K562 (cell line): ENCODE measurements around the gene ESPL1. TPM values are rescaled to one million over a fixed set of nuclear protein-coding genes. Genes with fewer than 3 reads are reported as not detected.

Source experiments
- ATAC-seq: fragments of 200-7000 bp; cut with Tn5 transposase; 3 replicates; pipeline ENCODE4 v1.9.1; 2020; ENCODE audit warnings: moderate library complexity
- BruUV-seq: library from RNA; stranded (reverse); fragments of 400-500 nt; replicated peaks from 2 replicates; lab custom pipeline; 2021; lab: Mats Ljungman, UMichigan
- CTCF ChIA-PET: fragments of 300-600 bp; formaldehyde crosslinking; extraction: SDS; loops from one replicate; lab custom pipeline; 2021; ENCODE audit warnings: low intra/inter-chr PET ratio; lab: Yijun Ruan, JAX
- POLR2A ChIA-PET: fragments of 300-600, 350-650 bp; sonication (Branson Sonifier 250); formaldehyde crosslinking; extraction: SDS; loops from one replicate; lab custom pipeline; 2021; ENCODE audit warnings: antibody characterized with exemption, inconsistent platforms; lab: Yijun Ruan, JAX
- DNase-seq, 4 experiments: peaks; one replicate each; pipeline versions ENCODE4 v3.0.0 to v3.0.0-alpha.2; 2011 to 2018; ENCODE audit warnings: low spot score in 3 of 4, mixed read lengths in 3 of 4; ENCODE audit errors: extremely low read depth in 1 of 4
- FAIRE-seq: peaks from 2 replicates; lab custom pipeline; 2011; peaks lifted over from hg19 to GRCh38; lab: Jason Lieb, UNC
- H2AFZ ChIP-seq: 2 replicates; pipeline ENCODE4 v1.6.0; 2011; ENCODE audit warnings: low read depth, low read length, control low read depth, inconsistent platforms
- H3K27ac ChIP-seq: fragments of 200-600 bp; 3 replicates; pipeline ENCODE4 v1.8.0; 2011; ENCODE audit warnings: low read depth, mild to moderate bottlenecking, control low read depth, inconsistent platforms, low read length, moderate library complexity, mixed read lengths; ENCODE audit errors: extremely low read depth
- H3K27me3 ChIP-seq, 2 experiments: fragments of 300-600 bp in 1 of 2; 2 replicates in 1 of 2; 3 replicates in 1 of 2; pipeline versions ENCODE4 v1.6.0 to v1.8.0; 2011; ENCODE audit warnings: inconsistent platforms in 2 of 2, low read length in 2 of 2, mild to moderate bottlenecking in 1 of 2, mixed read lengths in 1 of 2, moderate library complexity in 1 of 2; ENCODE audit not compliant: control insufficient read depth in 2 of 2, insufficient read depth in 2 of 2
- H3K36me3 ChIP-seq: fragments of 300-600 bp; 3 replicates; pipeline ENCODE4 v1.8.0; 2011; ENCODE audit warnings: mild to moderate bottlenecking, low read length, inconsistent platforms; ENCODE audit not compliant: control insufficient read depth, insufficient read depth
- H3K4me1 ChIP-seq, 2 experiments: fragments of 200-600 bp in 1 of 2; replicated peaks in 1 of 2; 2 replicates in 1 of 2; 3 replicates in 1 of 2; pipeline versions ENCODE4 v1.5.1 to v1.8.0; 2011; ENCODE audit warnings: inconsistent platforms in 2 of 2, low read length in 2 of 2, mild to moderate bottlenecking in 1 of 2, mixed read lengths in 1 of 2, moderate library complexity in 1 of 2; ENCODE audit not compliant: control insufficient read depth in 2 of 2, insufficient read depth in 2 of 2
- H3K4me2 ChIP-seq: 2 replicates; pipeline ENCODE4 v1.6.1; 2011; ENCODE audit warnings: low read length, control low read depth, inconsistent platforms, mixed read lengths; ENCODE audit not compliant: insufficient read depth
- H3K4me3 ChIP-seq: fragments of 200-600 bp; sonication (generic), shearing (Covaris generic); 2 replicates; pipeline ENCODE4 v1.5.1; 2016; ENCODE audit warnings: control low read depth, inconsistent platforms
- H3K79me2 ChIP-seq: fragments of 200-600 bp; 3 replicates; pipeline ENCODE4 v1.8.0; 2011; ENCODE audit warnings: low read length, inconsistent platforms; ENCODE audit not compliant: control insufficient read depth, insufficient read depth
- H3K9ac ChIP-seq, 2 experiments: 2 replicates each; pipeline versions ENCODE4 v1.6.0 to v1.6.1; 2011; ENCODE audit warnings: low read depth in 2 of 2, low read length in 2 of 2, control low read depth in 1 of 2, inconsistent platforms in 1 of 2, mild to moderate bottlenecking in 1 of 2, mixed read lengths in 1 of 2; ENCODE audit not compliant: insufficient read depth in 1 of 2
- H3K9me1 ChIP-seq: one replicate; pipeline ENCODE4 v1.6.0; 2011; ENCODE audit warnings: inconsistent platforms, mild to moderate bottlenecking, low read length, moderate library complexity; ENCODE audit not compliant: control insufficient read depth, insufficient read depth
- H3K9me3 ChIP-seq: replicated peaks from 2 replicates; pipeline ENCODE4 v1.5.1; 2011; ENCODE audit warnings: low read depth, low read length, inconsistent platforms; ENCODE audit not compliant: control insufficient read depth, insufficient read depth
- H4K20me1 ChIP-seq: replicated peaks from 2 replicates; pipeline ENCODE4 v1.6.1; 2011; ENCODE audit warnings: low read length, inconsistent platforms, mixed read lengths; ENCODE audit not compliant: control insufficient read depth, insufficient read depth
- EGR1 ChIP-seq: fragments of 450-650 bp; conservative IDR thresholded peaks from 2 replicates; pipeline ENCODE4 v1.6.1; 2017; ENCODE audit warnings: mild to moderate bottlenecking
- NFE2 ChIP-seq: IDR thresholded peaks from 2 replicates; pipeline ENCODE4 v1.6.1; 2014; ENCODE audit warnings: antibody characterized with exemption, low read depth
- ZC3H11A ChIP-seq: IDR thresholded peaks from 2 replicates; pipeline ENCODE4 v1.6.1; 2012; ENCODE audit warnings: low read depth, low read length, improper control_type of control experiment
- ZNF316 ChIP-seq: fragments of 450-650 bp; IDR thresholded peaks from 2 replicates; pipeline ENCODE4 v1.6.1; 2016
- ZNF384 ChIP-seq: IDR thresholded peaks from 2 replicates; pipeline ENCODE4 v1.6.1; 2012; ENCODE audit warnings: low read depth, low read length, improper control_type of control experiment
- ZNF644 ChIP-seq: fragments of 200-800 bp; sonication (Bioruptor generic); IDR thresholded peaks from 2 replicates; pipeline ENCODE4 v1.6.1; 2016; ENCODE audit warnings: low read depth, missing genetic modification characterization, missing compliant biosample characterization
- WGBS: fragments of 100-300 bp; shearing (Covaris generic); methylation state at CpG from one replicate; pipeline ENCODE4 v1.1.6; 2016; ENCODE audit warnings: low coverage, mixed read lengths; ENCODE audit not compliant: insufficient coverage; ENCODE audit errors: missing lambda C conversion rate; 5-methylcytosine and 5-hydroxymethylcytosine counted together
- in situ Hi-C: fragments of 300-500 bp; cut with MboI; formaldehyde crosslinking; loops from 4 replicates; pipeline ENCODE4 v1.15.0; 2018; ENCODE audit warnings: inconsistent platforms, mixed read lengths
- intact Hi-C: fragments of 100-400 bp; cut with micrococcal nuclease; formaldehyde crosslinking; loops from 2 replicates; pipeline ENCODE4 v1.14.2; 2022
- polyA plus RNA-seq, 8 experiments: library from polyadenylated mRNA; depleted of rRNA in 4 of 8; stranded (reverse) in 5 of 8; unstranded in 3 of 8; fragments of >200 nt; fragmentation: Nextera tagmentation in 2 of 8; fragmentation: Illumina TruSeq in 1 of 8; extraction: Ambion mirVana in 2 of 8; extraction: Trizol in 1 of 8; gene quantifications; 2 replicates each; pipeline versions ENCODE4 v1.2.1 to v1.2.3, GENCODE V29; 2011 to 2014; ENCODE audit warnings: inconsistent platforms in 1 of 8, missing spikeins in 1 of 8
- total RNA-seq, 7 experiments: library from RNA; depleted of rRNA in 6 of 7; stranded (reverse); fragments of >200 nt in 6 of 7; fragmentation: Illumina TruSeq in 2 of 7; extraction: Trizol in 2 of 7; gene quantifications; 2 replicates each; pipeline versions ENCODE4 v1.2.1 to v1.2.3, GENCODE V29; 2011 to 2021; ENCODE audit warnings: low replicate concordance in 1 of 7
- TF ChIP-seq, protein P1 (sequence below): IDR thresholded peaks from 2 replicates; pipeline ENCODE4 v1.6.1; 2012; ENCODE audit warnings: low read depth, low read length, improper control_type of control experiment, borderline replicate concordance

The ESPL1 gene
- total and polyA plus RNA-seq, 9 of the 15 experiments (the other 6 are each of a cell fraction or from before 2014, with no cell fraction given), result 1.2 to 55.0 (median 18.7) TPM

DNA sequence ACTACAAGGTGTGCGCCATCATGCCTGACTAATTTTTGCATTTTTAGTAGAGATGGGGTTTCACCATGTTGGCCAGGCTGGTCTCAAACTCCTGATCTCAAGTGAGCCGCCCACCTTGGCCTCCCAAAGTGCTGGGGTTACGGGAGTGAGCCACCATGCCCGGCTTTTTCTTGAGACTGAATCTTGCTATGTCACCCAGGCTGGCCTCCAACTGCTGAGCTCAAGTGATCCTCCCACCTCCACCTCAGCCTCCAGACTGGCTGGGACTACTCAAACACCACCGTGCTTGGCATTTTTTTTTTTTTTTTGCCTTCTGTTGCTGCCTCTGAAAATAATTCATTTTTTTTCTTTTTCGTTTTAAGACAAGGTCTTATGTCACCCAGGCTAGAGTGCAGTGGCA, 8.2 kb upstream of the ESPL1 start:
- ATAC-seq, result peak; percentile 66
- H3K79me2 ChIP-seq, result peaks cover 1% of the 10 kb centered on the region; the same call in 1 of the 3 replicates
- H3K9me1 ChIP-seq, result no peaks in the 10 kb centered on the region
- peak in 1 of 4 experiments; percentile 50 for DNase-seq
- no TSS peak for BruUV-seq
- H3K27me3 ChIP-seq, result no peaks in the 10 kb centered on the region
- no peak overlapping the region for H3K4me2 ChIP-seq
- peaks cover 13 to 17% of the 10 kb centered on the region in 2 experiments; a peak in 4 of 5 replicates for H3K4me1 ChIP-seq
- H2AFZ ChIP-seq, result peak overlapping the region; percentile 53; the same call in 1 of the 2 replicates
- TF ChIP-seq ZNF384 (peak; percentile 40; the same call in 1 of the 2 replicates), NFE2 (peak; percentile 65), ZNF316 (peak; percentile 41; the same call in 1 of the 2 replicates), ZC3H11A (no peak), EGR1 (peak; percentile 35), ZNF644 (tag) (no peak)
- TF ChIP-seq, protein P1, sequence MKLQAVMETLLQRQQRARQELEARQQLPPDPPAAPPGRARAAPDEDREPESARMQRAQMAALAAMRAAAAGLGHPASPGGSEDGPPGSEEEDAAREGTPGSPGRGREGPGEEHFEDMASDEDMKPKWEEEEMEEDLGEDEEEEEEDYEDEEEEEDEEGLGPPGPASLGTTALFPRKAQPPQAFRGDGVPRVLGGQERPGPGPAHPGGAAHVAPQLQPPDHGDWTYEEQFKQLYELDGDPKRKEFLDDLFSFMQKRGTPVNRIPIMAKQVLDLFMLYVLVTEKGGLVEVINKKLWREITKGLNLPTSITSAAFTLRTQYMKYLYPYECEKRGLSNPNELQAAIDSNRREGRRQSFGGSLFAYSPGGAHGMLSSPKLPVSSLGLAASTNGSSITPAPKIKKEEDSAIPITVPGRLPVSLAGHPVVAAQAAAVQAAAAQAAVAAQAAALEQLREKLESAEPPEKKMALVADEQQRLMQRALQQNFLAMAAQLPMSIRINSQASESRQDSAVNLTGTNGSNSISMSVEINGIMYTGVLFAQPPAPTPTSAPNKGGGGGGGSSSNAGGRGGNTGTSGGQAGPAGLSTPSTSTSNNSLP, result no peak
- FAIRE-seq, result peak; percentile 69
- H3K9ac ChIP-seq, result no peak overlapping the region; a peak in 1 of 4 replicates
- WGBS, result 42% methylated on average over 6 of the region's 6 CpGs
- intact Hi-C loops (no loop called here), in situ Hi-C loops (no loop called here)
- no peaks in the 10 kb centered on the region for H4K20me1 ChIP-seq
- no peaks in the 10 kb centered on the region for H3K9me3 ChIP-seq
- POLR2A ChIA-PET, result interaction anchor here (0.6 kb wide), 1 partner anchor 32 kb away, joined by 7 read pairs; no protein-coding TSS in a partner anchor
- CTCF ChIA-PET, result no interaction called here
- peaks cover 2% of the 10 kb centered on the region; the same call in 1 of the 3 replicates for H3K36me3 ChIP-seq
- no peak overlapping the region for H3K4me3 ChIP-seq
- peak overlapping the region; percentile 8; the same call in 1 of the 3 replicates for H3K27ac ChIP-seq
